GM19351 (cell line): ENCODE data around the gene SERPINF2.
"Not testable (repeated sequence)": the region's sequence is repeated elsewhere in the genome, so short reads cannot be mapped to it uniquely, and the experiment has no call there.

Experiments used
- ATAC-seq: cut with Tn5 transposase; IDR thresholded peaks from one replicate; pipeline ENCODE4 v1.9.1; 2021; ENCODE audit warnings: mild to moderate bottlenecking, moderate library complexity; ENCODE audit not compliant: unreplicated experiment

The SERPINF2 gene

GRCh38 chr17:1786708-1787107 lies 44.0 kb downstream of the SERPINF2 start:
- ATAC-seq = no peak

- ATAC-seq = no peak
Observed at GRCh38 chr17:1787301-1787902, 44.7 kb downstream of the SERPINF2 start.

- ATAC-seq = no peak
Observed at GRCh38 chr17:1789936-1790335, 47.3 kb downstream of the SERPINF2 start.

- no peak for ATAC-seq
Observed at GRCh38 chr17:1792495-1793446, 50.1 kb downstream of the SERPINF2 start.

- ATAC-seq = no peak
Observed at GRCh38 chr17:1793447-1793806, 50.8 kb downstream of the SERPINF2 start.

GRCh38 chr17:1796800-1797199 lies 54.1 kb downstream of the SERPINF2 start:
- ATAC-seq = no peak

GRCh38 chr17:1797323-1797722 lies 54.7 kb downstream of the SERPINF2 start:
- ATAC-seq = no peak

GRCh38 chr17:1797846-1798245 lies 55.2 kb downstream of the SERPINF2 start:
- not testable (repeated sequence) for ATAC-seq

- ATAC-seq = no peak
Observed at GRCh38 chr17:1800240-1800639, 57.6 kb downstream of the SERPINF2 start.

GRCh38 chr17:1800712-1801111 lies 58.0 kb downstream of the SERPINF2 start:
- ATAC-seq = no peak

GRCh38 chr17:1802429-1802828 lies 59.8 kb downstream of the SERPINF2 start:
- no peak for ATAC-seq

- no peak for ATAC-seq
Observed at GRCh38 chr17:1803280-1803679, 60.6 kb downstream of the SERPINF2 start.
